NB4 (cell line): ENCODE results near the gene KCNQ5.

Experiments
- DNase-seq: peaks from one replicate; pipeline ENCODE4 v3.0.0; 2010; ENCODE audit warnings: low read depth
- H3K4me3 ChIP-seq: one replicate; pipeline ENCODE4 v1.5.1; 2011; ENCODE audit warnings: mild to moderate bottlenecking, low read depth, low read length, moderate library complexity
- CTCF ChIP-seq: IDR thresholded peaks from one replicate; pipeline ENCODE4 v1.5.1; 2012; ENCODE audit warnings: low read depth, low read length
- MAX ChIP-seq: IDR thresholded peaks from 2 replicates; pipeline ENCODE4 v1.6.1; 2011; ENCODE audit warnings: low read depth, low read length
- MYC ChIP-seq: IDR thresholded peaks from 2 replicates; pipeline ENCODE4 v1.6.1; 2011; ENCODE audit warnings: low read depth, low read length
- POLR2A ChIP-seq: IDR thresholded peaks from 2 replicates; pipeline ENCODE4 v1.6.1; 2011; ENCODE audit warnings: mild to moderate bottlenecking; ENCODE audit not compliant: insufficient read length; ENCODE audit errors: extremely low read depth

The KCNQ5 gene

GRCh38 chr6:72742001-72742673, 120.3 kb downstream of the KCNQ5 start:
- no peak for DNase-seq

GRCh38 chr6:72746276-72746675, 124.4 kb downstream of the KCNQ5 start:
- peak; percentile 26 for DNase-seq
- TF ChIP-seq CTCF, result no peak
- no peak for TF ChIP-seq MAX
- no peak for TF ChIP-seq MYC
- TF ChIP-seq POLR2A, result no peak
- no peak overlapping the region for H3K4me3 ChIP-seq

More at GRCh38 chr6:72742001-72742673, 120.3 kb downstream of the KCNQ5 start:
- no peak overlapping the region for H3K4me3 ChIP-seq
- TF ChIP-seq MAX, result no peak

- no peak overlapping the region for H3K4me3 ChIP-seq
- TF ChIP-seq MAX, result 0 out of 2 replicates have a peak, but pooled peaks have one; percentile 24
- TF ChIP-seq CTCF, result no peak
- TF ChIP-seq MYC, result no peak
- DNase-seq, result peak; percentile 86
Observed at GRCh38 chr6:72748759-72749158, 126.9 kb downstream of the KCNQ5 start.

GRCh38 chr6:72755752-72756151, 133.9 kb downstream of the KCNQ5 start:
- TF ChIP-seq MYC, result no peak
- no peak for TF ChIP-seq MAX
- no peak for TF ChIP-seq POLR2A
- no peak for TF ChIP-seq CTCF
- DNase-seq, result no peak
- H3K4me3 ChIP-seq, result no peak overlapping the region

- no peak for DNase-seq
- TF ChIP-seq MYC, result no peak
- no peak for TF ChIP-seq MAX
- TF ChIP-seq CTCF, result no peak
- TF ChIP-seq POLR2A, result no peak
- no peak overlapping the region for H3K4me3 ChIP-seq
Observed at GRCh38 chr6:72757048-72757447, 135.2 kb downstream of the KCNQ5 start.

GRCh38 chr6:72757926-72758325, 136.1 kb downstream of the KCNQ5 start:
- no peak for TF ChIP-seq POLR2A
- no peak for DNase-seq
- no peak overlapping the region for H3K4me3 ChIP-seq

- H3K4me3 ChIP-seq, result no peak overlapping the region
- no peak for DNase-seq
- TF ChIP-seq POLR2A, result no peak
- no peak for TF ChIP-seq MYC
- no peak for TF ChIP-seq CTCF
- TF ChIP-seq MAX, result no peak
Observed at GRCh38 chr6:72758901-72759300, 137.0 kb downstream of the KCNQ5 start.
